Measurements from ENCODE around the gene PHC3.
"Not testable (repeated sequence)": the region's sequence is repeated elsewhere in the genome, so short reads cannot be mapped to it uniquely, and the experiment has no call there.

GRCh38 chr3:170206164-170206762 is 24.7 kb upstream of the PHC3 start:
- not testable (repeated sequence) for TF ChIP-seq POLR2A (IDR thresholded peaks at IDR 0.05; ENCODE audit: low read depth, low read length); TAF1 (IDR thresholded peaks at IDR 0.05; ENCODE audit: borderline replicate concordance, low read depth, low read length)

Data from GM12892 (cell line).